ENCODE results near the gene UBA52. TPM values are rescaled to one million over a fixed set of nuclear protein-coding genes. Genes with fewer than 3 reads are reported as not detected.

UBA52 gene
- total and polyA plus RNA-seq, 10 of the 15 experiments (the other 5 are each of a cell fraction or from before 2014, with no cell fraction given) = 1,131 to 2,392 (median 1,645) TPM

- no peak for TF ChIP-seq ATF3 (IDR thresholded peaks at IDR 0.05; ENCODE audit: borderline replicate concordance, extremely low read depth, low read depth, low read length)
- TF ChIP-seq, protein P1, sequence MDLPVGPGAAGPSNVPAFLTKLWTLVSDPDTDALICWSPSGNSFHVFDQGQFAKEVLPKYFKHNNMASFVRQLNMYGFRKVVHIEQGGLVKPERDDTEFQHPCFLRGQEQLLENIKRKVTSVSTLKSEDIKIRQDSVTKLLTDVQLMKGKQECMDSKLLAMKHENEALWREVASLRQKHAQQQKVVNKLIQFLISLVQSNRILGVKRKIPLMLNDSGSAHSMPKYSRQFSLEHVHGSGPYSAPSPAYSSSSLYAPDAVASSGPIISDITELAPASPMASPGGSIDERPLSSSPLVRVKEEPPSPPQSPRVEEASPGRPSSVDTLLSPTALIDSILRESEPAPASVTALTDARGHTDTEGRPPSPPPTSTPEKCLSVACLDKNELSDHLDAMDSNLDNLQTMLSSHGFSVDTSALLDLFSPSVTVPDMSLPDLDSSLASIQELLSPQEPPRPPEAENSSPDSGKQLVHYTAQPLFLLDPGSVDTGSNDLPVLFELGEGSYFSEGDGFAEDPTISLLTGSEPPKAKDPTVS (IDR thresholded peaks at IDR 0.05; ENCODE audit: low read depth, low read length) = no peak
- no peak for TF ChIP-seq NKRF (conservative IDR thresholded peaks at IDR 0.05)
- TF ChIP-seq STAT3 (IDR thresholded peaks at IDR 0.05; ENCODE audit: low read depth, low read length) = no peak
- TF ChIP-seq POLR2AphosphoS5 (IDR thresholded peaks at IDR 0.05; ENCODE audit: low read length) = peak; percentile 68
- TF ChIP-seq JUND (IDR thresholded peaks at IDR 0.05; ENCODE audit: low read depth, low read length) = peak; percentile 47; the same call in 1 of the 2 replicates
- TF ChIP-seq NFYB (IDR thresholded peaks at IDR 0.05; ENCODE audit: insufficient read depth, low read depth, low read length) = 0 out of 2 replicates have a peak, but pooled peaks have one; percentile 7
- no peak; the same call in 1 of the 2 replicates for TF ChIP-seq RUNX3 (IDR thresholded peaks at IDR 0.05; ENCODE audit: low read length)
- TF ChIP-seq LARP7 (IDR thresholded peaks at IDR 0.05) = no peak
- TF ChIP-seq ATF7 (IDR thresholded peaks at IDR 0.05; ENCODE audit: low read depth) = peak; percentile 91
- 0 out of 2 replicates have a peak, but pooled peaks have one; percentile 24 for TF ChIP-seq NR2F1 (conservative IDR thresholded peaks at IDR 0.05)
- no peak; the same call in 1 of the 2 replicates for TF ChIP-seq PAX5 (IDR thresholded peaks at IDR 0.05; ENCODE audit: borderline replicate concordance, low read depth, low read length)
- TF ChIP-seq MYC (IDR thresholded peaks at IDR 0.05; ENCODE audit: insufficient read depth, insufficient read length, insufficient replicate concordance, low read length, severe bottlenecking) = no peak
- no peak for TF ChIP-seq PAX8 (IDR thresholded peaks at IDR 0.05)
- no peak for TF ChIP-seq ZNF384 (IDR thresholded peaks at IDR 0.05; ENCODE audit: borderline replicate concordance, low read depth, low read length)
- 0 out of 2 replicates have a peak, but pooled peaks have one; percentile 22 for TF ChIP-seq MYB (IDR thresholded peaks at IDR 0.05; ENCODE audit: borderline replicate concordance, low read depth, low read length)
- no peak; the same call in 1 of the 2 replicates for TF ChIP-seq ZNF217 (IDR thresholded peaks at IDR 0.05)
- no peak for TF ChIP-seq RBBP5 (conservative IDR thresholded peaks at IDR 0.05)
- TF ChIP-seq HDGF (IDR thresholded peaks at IDR 0.05) = peak; percentile 98
- TF ChIP-seq ASH2L (IDR thresholded peaks at IDR 0.05; ENCODE audit: borderline replicate concordance, low read depth) = 0 out of 2 replicates have a peak, but pooled peaks have one; percentile 65
- TF ChIP-seq CBFB (IDR thresholded peaks at IDR 0.05; ENCODE audit: low read depth) = peak; percentile 54; the same call in 1 of the 2 replicates
- no peak for TF ChIP-seq USF2 (IDR thresholded peaks at IDR 0.05; ENCODE audit: borderline replicate concordance, low read depth, low read length)
- no peak for TF ChIP-seq EZH2 (IDR thresholded peaks at IDR 0.05; ENCODE audit: borderline replicate concordance, control insufficient read depth, low read depth, low read length)
- peak; percentile 84 for TF ChIP-seq CREB1 (IDR thresholded peaks at IDR 0.05; ENCODE audit: low read depth)
- TF ChIP-seq YY1 (IDR thresholded peaks at IDR 0.05; ENCODE audit: low read depth, low read length) = no peak
- no peak for TF ChIP-seq CHD2 (IDR thresholded peaks at IDR 0.05; ENCODE audit: borderline replicate concordance, low read depth, low read length)
Observed at GRCh38 chr19:18522124-18522861, 49.4 kb upstream of the UBA52 start (continued).
